Measurements from ENCODE around the gene KLF4. TPM values are rescaled to one million over a fixed set of nuclear protein-coding genes. Genes with fewer than 3 reads are reported as not detected.

The KLF4 gene
- polyA plus RNA-seq, 1 donor, result 20.4 TPM

DNA sequence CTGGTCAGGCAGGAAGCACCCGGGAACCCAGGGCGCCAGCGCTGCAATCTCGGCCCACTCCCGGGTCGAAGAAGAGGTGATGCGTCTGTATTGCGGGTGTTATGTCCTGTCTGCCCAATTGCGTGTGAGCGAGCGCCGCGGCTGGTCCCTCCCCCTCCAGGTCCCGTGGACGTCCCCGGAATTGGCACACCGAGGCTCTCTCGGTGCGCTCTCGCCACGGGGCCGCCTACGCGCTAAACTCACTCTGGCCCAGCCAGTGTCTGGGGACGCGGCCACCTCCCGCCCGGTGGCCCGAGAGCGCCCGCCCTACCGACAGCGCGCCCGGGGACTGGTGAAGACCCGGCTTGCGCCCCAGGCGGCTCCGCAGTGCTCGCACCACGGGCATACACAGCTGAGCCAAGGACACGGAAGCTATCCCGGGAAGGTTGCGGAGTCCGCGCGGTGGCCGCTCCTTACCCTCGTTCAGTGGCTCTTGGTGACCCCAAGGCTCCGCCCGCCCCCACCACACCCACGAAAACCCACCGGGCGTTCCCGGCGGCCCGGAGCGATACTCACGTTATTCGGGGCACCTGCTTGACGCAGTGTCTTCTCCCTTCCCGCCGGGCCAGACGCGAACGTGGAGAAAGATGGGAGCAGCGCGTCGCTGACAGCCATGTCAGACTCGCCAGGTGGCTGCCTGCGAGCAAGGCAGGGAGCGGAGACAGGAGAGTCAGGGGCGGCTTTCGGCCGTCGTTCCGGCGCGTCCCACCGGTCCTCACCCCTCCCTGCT is 1.0 kb downstream of the KLF4 start:
- DNase-seq (ENCODE audit: low read depth), result no peak

DNA sequence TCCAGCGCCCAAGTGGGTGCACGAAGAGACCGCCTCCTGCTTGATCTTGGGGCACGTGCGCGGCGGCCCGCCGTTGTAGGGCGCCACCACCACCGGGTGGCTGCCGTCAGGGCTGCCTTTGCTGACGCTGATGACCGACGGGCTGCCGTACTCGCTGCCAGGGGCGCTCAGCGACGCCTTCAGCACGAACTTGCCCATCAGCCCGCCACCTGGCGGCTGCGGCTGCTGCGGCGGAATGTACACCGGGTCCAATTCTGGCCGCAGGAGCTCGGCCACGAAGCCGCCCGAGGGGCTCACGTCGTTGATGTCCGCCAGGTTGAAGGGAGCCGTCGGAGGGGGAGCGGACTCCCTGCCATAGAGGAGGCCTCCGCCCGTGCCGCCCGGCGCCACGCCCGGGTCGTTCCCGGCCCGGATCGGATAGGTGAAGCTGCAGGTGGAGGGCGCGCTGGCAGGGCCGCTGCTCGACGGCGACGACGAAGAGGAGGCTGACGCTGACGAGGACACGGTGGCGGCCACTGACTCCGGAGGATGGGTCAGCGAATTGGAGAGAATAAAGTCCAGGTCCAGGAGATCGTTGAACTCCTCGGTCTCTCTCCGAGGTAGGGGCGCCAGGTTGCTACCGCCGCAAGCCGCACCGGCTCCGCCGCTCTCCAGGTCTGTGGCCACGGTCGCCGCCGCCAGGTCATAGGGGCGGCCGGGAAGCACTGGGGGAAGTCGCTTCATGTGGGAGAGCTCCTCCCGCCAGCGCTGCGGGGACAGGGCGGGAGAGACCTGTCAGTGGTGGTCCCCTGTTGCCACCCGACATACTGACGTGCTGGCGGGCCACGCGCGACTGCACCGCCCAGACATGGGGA is 1.8 kb downstream of the KLF4 start:
- no peak for DNase-seq (ENCODE audit: low read depth)

DNA sequence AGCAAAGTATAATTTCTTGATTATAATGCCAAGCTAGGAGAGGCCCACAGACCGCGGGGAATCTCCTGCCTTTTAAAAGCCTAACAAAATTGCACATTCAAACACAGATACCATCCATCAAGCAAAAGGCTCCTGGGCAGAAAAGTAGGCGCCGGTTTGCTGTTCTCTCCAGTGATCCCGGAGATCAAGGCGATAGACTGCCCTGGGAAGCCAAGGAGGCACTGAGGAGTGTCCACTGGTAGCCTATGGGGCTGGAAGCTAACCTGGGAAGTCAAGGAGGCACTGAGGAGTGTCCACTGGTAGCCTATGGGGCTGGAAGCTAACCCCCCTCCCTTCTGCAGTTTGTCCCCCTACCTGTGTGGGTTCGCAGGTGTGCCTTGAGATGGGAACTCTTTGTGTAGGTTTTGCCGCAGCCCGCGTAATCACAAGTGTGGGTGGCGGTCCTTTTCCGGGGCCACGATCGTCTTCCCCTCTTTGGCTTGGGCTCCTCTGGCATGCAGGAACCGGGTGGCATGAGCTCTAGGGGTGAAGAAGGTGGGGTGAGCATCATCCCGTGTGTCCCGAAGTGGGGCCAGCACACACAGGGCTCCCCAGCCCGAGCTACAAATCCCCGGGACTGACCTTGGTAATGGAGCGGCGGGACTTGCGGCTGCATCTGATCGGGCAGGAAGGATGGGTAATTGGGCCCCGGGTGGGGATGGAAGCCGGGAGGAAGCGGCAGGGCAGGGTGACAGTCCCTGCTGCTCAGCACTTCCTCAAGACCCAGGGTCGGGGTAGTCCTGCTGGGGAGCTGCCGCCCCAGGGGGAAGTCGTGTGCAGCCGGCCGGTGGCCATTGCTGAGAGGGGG is 2.7 kb downstream of the KLF4 start:
- no peak for DNase-seq (ENCODE audit: low read depth)

DNA sequence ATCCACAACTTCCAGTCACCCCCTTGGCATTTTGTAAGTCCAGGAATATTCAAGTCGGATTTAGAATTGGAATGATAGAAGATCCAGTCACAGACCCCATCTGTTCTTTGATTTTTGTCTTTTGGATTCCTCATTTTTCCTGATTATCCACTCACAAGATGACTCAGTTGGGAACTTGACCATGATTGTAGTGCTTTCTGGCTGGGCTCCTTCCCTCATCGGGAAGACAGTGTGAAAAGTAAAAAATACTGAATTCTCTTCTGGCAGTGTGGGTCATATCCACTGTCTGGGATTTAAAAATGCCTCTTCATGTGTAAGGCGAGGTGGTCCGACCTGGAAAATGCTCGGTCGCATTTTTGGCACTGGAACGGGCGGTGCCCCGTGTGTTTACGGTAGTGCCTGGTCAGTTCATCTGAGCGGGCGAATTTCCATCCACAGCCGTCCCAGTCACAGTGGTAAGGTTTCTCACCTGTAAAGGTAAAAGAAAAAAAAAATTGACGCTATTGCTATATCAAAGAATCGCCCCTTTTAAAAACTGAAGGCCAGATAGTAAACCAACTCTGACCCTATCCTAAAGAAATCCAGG is 4.0 kb downstream of the KLF4 start:
- DNase-seq (ENCODE audit: low read depth), result no peak

- no peak for DNase-seq (ENCODE audit: low read depth)
Observed at GRCh38 chr9:107484117-107484723, 5.3 kb downstream of the KLF4 start.

GRCh38 chr9:107483666-107484065 is 5.9 kb downstream of the KLF4 start:
- no peak for DNase-seq (ENCODE audit: low read depth)

DNA sequence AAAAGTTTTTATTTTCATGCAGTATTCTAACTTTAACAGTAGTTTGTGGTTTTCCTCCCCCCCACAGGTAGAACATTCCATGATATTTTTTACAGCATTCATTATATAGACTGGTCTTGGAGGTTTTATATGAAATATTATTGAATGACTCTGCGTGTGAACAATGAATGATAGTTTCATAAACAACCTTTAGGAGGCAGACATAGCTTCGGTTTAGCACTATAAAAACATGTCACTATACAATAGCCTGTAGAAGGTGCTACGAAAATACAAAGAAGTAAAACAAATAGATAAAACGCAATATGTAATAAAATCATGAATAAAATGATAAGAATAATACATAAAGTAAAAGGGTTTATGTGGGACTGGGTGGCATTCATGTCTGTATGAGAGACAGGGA is 8.5 kb downstream of the KLF4 start:
- DNase-seq (ENCODE audit: low read depth), result no peak

DNA sequence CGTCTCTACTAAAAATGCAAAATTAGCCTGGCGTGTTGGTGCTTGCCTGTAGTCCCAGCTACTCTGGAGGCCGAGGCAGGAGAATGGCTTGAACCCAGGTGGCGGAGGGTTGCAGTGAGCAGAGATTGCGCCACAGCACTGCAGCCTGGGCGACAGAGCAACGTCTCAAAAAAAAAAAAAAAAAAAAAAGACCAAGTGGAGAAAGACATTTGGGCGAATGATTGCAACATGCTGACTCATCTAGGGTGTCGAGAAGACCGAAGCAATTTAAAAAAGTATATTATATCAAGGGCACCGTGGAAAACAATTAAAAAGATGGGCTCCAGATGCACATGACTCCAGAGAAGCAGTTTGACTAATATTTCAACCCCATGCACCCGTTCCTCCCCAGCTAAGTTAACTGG is 9.2 kb downstream of the KLF4 start:
- DNase-seq (ENCODE audit: low read depth), result no peak

- no peak for DNase-seq (ENCODE audit: low read depth)
Observed at GRCh38 chr9:107478805-107479204, 10.8 kb downstream of the KLF4 start.

DNA sequence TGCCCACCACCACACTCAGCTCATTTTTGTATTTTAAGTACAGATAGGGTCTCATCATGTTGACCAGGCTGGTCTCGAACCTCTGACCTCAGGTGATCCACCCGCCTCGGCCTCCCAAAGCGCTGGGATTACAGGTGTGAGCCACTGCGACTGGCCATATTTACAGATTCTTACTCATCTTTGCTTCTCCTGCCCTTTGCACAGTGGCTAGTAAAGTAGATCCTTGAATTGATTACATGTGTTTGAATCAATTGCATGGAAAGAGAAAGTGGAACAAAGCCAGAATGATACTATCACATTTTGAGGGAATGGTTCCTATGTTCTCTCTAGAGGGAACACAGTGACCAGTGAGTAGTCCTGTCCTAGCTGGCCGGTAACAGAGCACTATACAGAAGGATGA is 15.4 kb downstream of the KLF4 start:
- DNase-seq (ENCODE audit: low read depth), result no peak

GRCh38 chr9:107472581-107473340 is 16.8 kb downstream of the KLF4 start:
- DNase-seq (ENCODE audit: low read depth), result no peak

GRCh38 chr9:107471552-107471951 is 18.0 kb downstream of the KLF4 start:
- DNase-seq (ENCODE audit: low read depth), result no peak

DNA sequence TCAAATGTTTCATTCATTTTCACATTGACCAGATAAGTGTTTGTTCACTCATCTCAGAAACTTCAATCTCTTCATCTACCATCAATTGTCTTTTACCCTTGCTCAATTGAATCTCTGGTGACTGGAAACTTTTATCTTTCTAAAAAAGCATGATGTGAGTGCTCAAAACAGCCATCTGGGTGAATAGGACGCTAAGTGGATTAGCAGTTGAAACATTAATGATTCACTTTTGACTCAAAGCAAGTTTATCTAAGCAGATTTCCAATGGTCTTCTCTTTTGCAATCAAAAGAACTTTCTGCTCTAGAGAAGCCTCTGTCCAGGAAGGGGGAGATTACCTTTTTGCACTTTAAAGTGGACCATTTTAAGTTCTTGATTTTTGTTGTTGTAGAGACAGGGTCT is 22.2 kb downstream of the KLF4 start:
- no peak for DNase-seq (ENCODE audit: low read depth)

GRCh38 chr9:107466826-107467225 is 22.7 kb downstream of the KLF4 start:
- no peak for DNase-seq (ENCODE audit: low read depth)

GRCh38 chr9:107465467-107466451 is 23.8 kb downstream of the KLF4 start:
- no peak for DNase-seq (ENCODE audit: low read depth)

DNA sequence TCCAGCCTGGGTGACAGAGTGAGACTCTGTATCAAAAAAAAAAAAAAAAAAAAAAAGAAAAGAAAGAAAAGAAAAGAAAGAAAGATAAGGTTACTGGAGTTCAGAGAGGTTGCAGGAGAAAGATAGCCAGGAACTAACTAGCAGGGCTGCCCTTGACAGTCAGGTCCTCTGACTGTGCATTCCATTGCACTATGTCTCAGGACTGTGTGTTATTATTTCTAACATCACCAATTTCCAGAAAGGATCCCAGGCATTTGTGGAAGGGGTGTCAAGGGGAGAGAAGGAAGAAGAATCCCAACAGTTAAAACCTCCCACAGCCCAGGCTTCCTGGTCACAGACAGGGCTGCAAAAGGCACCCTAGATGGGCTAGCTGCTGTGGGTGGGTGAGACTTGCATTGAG is 25.1 kb downstream of the KLF4 start:
- DNase-seq (ENCODE audit: low read depth), result no peak

DNA sequence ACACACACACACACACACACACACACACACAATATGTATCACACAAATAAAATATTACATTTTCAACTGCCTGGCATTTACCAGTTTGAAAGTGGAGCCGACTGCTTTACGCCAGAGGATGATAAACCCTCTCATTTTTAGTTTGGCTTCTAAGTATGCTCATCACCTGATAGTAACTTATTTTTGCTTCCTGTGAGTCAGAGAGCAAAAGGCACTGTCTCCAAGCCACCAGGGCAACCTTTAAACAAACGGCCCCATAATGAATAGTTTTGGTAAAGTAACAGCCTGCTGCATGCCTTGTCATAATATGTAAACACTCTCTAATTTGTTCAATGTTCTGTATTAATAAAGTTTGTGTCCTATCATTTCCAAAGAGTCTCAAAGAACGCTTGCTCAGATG is 26.9 kb downstream of the KLF4 start:
- no peak for DNase-seq (ENCODE audit: low read depth)

DNA sequence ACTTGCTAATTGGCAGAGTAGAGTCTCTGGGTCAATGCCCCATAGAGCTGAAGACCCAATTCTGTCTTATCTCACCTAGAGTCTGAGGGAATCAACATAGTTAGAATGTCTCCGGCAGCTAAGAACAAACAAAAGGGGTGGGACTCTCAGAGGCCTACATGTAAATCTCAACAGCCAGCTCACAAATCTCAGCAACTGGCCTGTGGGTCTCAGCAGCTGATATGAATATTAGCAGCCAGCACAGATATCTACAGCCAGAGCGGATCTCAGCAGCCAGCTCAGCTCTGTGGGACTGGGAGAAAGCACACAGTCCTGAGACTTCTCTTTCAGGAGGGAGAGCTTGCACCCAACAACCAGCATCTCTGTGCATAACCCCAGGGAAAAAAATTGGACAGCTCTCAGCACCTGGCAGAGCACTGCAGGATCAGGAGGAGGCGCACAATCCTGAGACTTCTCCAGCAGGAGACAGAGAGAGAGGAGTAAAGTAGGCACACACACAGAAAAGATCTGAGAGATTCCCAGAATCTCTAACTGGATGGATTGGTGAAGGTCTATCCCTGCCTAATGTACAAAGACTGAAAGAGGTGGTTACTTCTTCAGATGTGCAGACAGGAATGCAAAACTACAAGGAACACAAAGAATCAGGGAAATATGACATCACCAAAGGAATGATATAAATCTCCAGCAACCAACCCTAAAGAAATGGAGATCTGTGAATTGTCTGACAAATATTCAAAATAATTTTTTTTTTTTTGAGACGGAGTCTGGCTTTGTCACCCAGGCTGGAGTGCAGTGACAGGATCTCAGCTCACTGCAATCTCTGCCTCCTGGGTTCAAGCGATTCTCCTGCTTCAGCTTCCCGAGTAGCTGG is 29.2 kb downstream of the KLF4 start:
- no peak for DNase-seq (ENCODE audit: low read depth)
